KMS-11 (cell line): Measurements from ENCODE around the gene LIN7C.
"Not testable (repeated sequence)": the region's sequence is repeated elsewhere in the genome, so short reads cannot be mapped to it uniquely, and the experiment has no call there.

Experiments used
- H2AFZ ChIP-seq: fragments of 200-600 bp; sonication (generic); 2 replicates; pipeline ENCODE4 v1.6.1; 2016; ENCODE audit warnings: antibody characterized with exemption, mixed run types, low read depth
- H3K27ac ChIP-seq: fragments of 200-600 bp; sonication (generic); 2 replicates; pipeline ENCODE4 v1.6.1; 2016; ENCODE audit warnings: mild to moderate bottlenecking, mixed run types
- H3K27me3 ChIP-seq: fragments of 200-600 bp; sonication (generic); 2 replicates; pipeline ENCODE4 v1.6.1; 2017; ENCODE audit warnings: mild to moderate bottlenecking, low read depth, mixed run types, moderate library complexity; ENCODE audit not compliant: insufficient read depth
- H3K36me3 ChIP-seq: fragments of 200-600 bp; sonication (generic); 2 replicates; pipeline ENCODE4 v1.6.1; 2017; ENCODE audit warnings: mild to moderate bottlenecking, mixed run types; ENCODE audit not compliant: insufficient read depth
- H3K4me1 ChIP-seq: fragments of 200-600 bp; sonication (generic); 2 replicates; pipeline ENCODE4 v1.6.1; 2016; ENCODE audit warnings: mild to moderate bottlenecking, low read depth, mixed run types; ENCODE audit not compliant: poor library complexity, severe bottlenecking
- H3K4me2 ChIP-seq: fragments of 200-600 bp; sonication (generic); 2 replicates; pipeline ENCODE4 v1.7.0; 2016; ENCODE audit warnings: mild to moderate bottlenecking, mixed run types
- H3K4me3 ChIP-seq: fragments of 200-600 bp; sonication (generic); IDR thresholded peaks from 2 replicates; pipeline ENCODE4 v1.6.1; 2017; ENCODE audit warnings: low read depth, low read length, mixed read lengths; ENCODE audit not compliant: insufficient read depth
- H3K79me2 ChIP-seq: fragments of 200-600 bp; sonication (generic); 2 replicates; pipeline ENCODE4 v1.6.1; 2016; ENCODE audit warnings: low read depth, mixed run types; ENCODE audit not compliant: insufficient read depth
- H3K9ac ChIP-seq: fragments of 200-600 bp; sonication (generic); 2 replicates; pipeline ENCODE4 v1.6.1; 2016; ENCODE audit warnings: mild to moderate bottlenecking, mixed run types
- H4K20me1 ChIP-seq: fragments of 200-600 bp; sonication (generic); 2 replicates; pipeline ENCODE4 v1.6.1; 2016; ENCODE audit warnings: mild to moderate bottlenecking, mixed run types; ENCODE audit not compliant: insufficient read depth
- CTCF ChIP-seq: fragments of 200-600 bp; sonication (generic); conservative IDR thresholded peaks from 2 replicates; pipeline ENCODE4 v1.6.1; 2017; ENCODE audit warnings: low read depth, mild to moderate bottlenecking, antibody characterized with exemption, low read length, moderate library complexity, mixed read lengths

LIN7C gene

GRCh38 chr11:27525824-27526516 lies 19.4 kb upstream of the LIN7C start:
- TF ChIP-seq CTCF, result no peak
- no peaks in the 10 kb centered on the region for H3K36me3 ChIP-seq

GRCh38 chr11:27524155-27524554 lies 17.6 kb upstream of the LIN7C start:
- no peaks in the 10 kb centered on the region for H3K4me1 ChIP-seq
- no peak overlapping the region for H3K27ac ChIP-seq
- no peak overlapping the region for H3K9ac ChIP-seq
- H2AFZ ChIP-seq, result no peak overlapping the region
- TF ChIP-seq CTCF, result no peak
- H3K4me2 ChIP-seq, result no peak overlapping the region
- no peaks in the 10 kb centered on the region for H3K79me2 ChIP-seq
- no peaks in the 10 kb centered on the region for H3K27me3 ChIP-seq
- H4K20me1 ChIP-seq, result no peaks in the 10 kb centered on the region
- H3K4me3 ChIP-seq, result no peak overlapping the region
- H3K36me3 ChIP-seq, result no peaks in the 10 kb centered on the region

More at GRCh38 chr11:27525824-27526516, 19.4 kb upstream of the LIN7C start:
- no peak overlapping the region for H3K9ac ChIP-seq
- no peak overlapping the region for H3K4me2 ChIP-seq
- H3K27me3 ChIP-seq, result no peaks in the 10 kb centered on the region
- no peaks in the 10 kb centered on the region for H4K20me1 ChIP-seq
- H3K27ac ChIP-seq, result no peak overlapping the region
- no peak overlapping the region for H3K4me3 ChIP-seq
- no peaks in the 10 kb centered on the region for H3K4me1 ChIP-seq
- no peak overlapping the region for H2AFZ ChIP-seq
- H3K79me2 ChIP-seq, result no peaks in the 10 kb centered on the region

- Histone ChIP-seq H3K79me2 (no peaks in the 10 kb centered on the region), H4K20me1 (no peaks in the 10 kb centered on the region), H2AFZ (no peak overlapping the region), H3K27ac (no peak overlapping the region), H3K4me1 (no peaks in the 10 kb centered on the region), H3K4me2 (no peak overlapping the region), H3K36me3 (no peaks in the 10 kb centered on the region), H3K27me3 (no peaks in the 10 kb centered on the region), H3K9ac (no peak overlapping the region), H3K4me3 (no peak overlapping the region)
- TF ChIP-seq CTCF, result no peak
Observed at GRCh38 chr11:27520226-27520625, 13.7 kb upstream of the LIN7C start.

DNA sequence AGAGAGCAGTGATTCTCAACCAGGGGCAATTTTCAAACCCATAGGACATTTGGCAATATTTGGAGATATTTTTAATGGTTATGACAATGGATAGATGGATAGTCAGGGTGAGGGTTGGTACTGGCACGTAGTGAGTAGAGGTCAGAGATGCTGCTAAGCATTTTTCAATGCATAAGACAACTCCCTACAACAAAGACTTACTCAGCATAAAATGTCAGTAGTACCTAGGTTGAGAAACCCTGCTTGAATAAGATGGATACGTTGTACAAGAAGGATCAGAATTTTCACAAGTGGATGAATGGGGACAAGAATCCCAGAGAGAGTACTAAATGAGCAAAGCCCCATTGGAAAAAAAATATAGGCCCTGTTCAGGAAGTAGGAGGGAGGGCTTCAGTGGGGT lies 11.9 kb upstream of the LIN7C start:
- H2AFZ ChIP-seq, result no peak overlapping the region
- H3K4me1 ChIP-seq, result no peaks in the 10 kb centered on the region
- H3K4me3 ChIP-seq, result no peak overlapping the region
- no peaks in the 10 kb centered on the region for H3K36me3 ChIP-seq
- H4K20me1 ChIP-seq, result no peaks in the 10 kb centered on the region
- H3K27me3 ChIP-seq, result no peaks in the 10 kb centered on the region
- no peak overlapping the region for H3K9ac ChIP-seq
- no peak for TF ChIP-seq CTCF
- H3K4me2 ChIP-seq, result no peak overlapping the region
- no peaks in the 10 kb centered on the region for H3K79me2 ChIP-seq
- no peak overlapping the region for H3K27ac ChIP-seq

GRCh38 chr11:27517490-27517889 lies 10.9 kb upstream of the LIN7C start:
- not testable (repeated sequence) for H3K27me3 ChIP-seq, H3K9ac ChIP-seq, H3K4me3 ChIP-seq, H2AFZ ChIP-seq, H3K4me2 ChIP-seq, H3K36me3 ChIP-seq, H3K79me2 ChIP-seq, H3K27ac ChIP-seq, H4K20me1 ChIP-seq, H3K4me1 ChIP-seq
